Endothelial cell of umbilical vein (primary cell): ENCODE data around the gene EEF1G. TPM values are rescaled to one million over a fixed set of nuclear protein-coding genes. Genes with fewer than 3 reads are reported as not detected.

Experiments
- BruUV-seq: library from RNA; stranded (reverse); fragments of 400-500 nt; replicated peaks from 2 replicates; lab custom pipeline; 2021; lab: Mats Ljungman, UMichigan
- CTCF ChIA-PET: fragments of 300-600, 350-600 bp; sonication (Branson Sonifier 250); formaldehyde crosslinking; loops from one replicate; lab custom pipeline; 2021; ENCODE audit warnings: antibody characterized with exemption, inconsistent platforms; lab: Charles Lee
- POLR2A ChIA-PET: fragments of 300-600, 350-600 bp; sonication (Branson Sonifier 250); formaldehyde crosslinking; loops from one replicate; lab custom pipeline; 2021; ENCODE audit warnings: antibody characterized with exemption, inconsistent platforms; lab: Charles Lee
- DNase-seq: peaks from one replicate; pipeline ENCODE4 v3.0.0-alpha.2; 2011; ENCODE audit warnings: low read depth, low spot score
- FAIRE-seq: peaks from 2 replicates; lab custom pipeline; 2011; peaks lifted over from hg19 to GRCh38; lab: Jason Lieb, UNC
- H2AFZ ChIP-seq: 2 replicates; pipeline ENCODE4 v1.6.0; 2012; ENCODE audit warnings: low read depth, low read length, control low read depth, inconsistent platforms
- H3K27ac ChIP-seq: 2 replicates; pipeline ENCODE4 v1.5.1; 2011; ENCODE audit warnings: low read depth, mild to moderate bottlenecking, control low read depth, low read length, moderate library complexity; ENCODE audit not compliant: insufficient read depth
- H3K27me3 ChIP-seq, 2 experiments: 2 replicates each; pipeline versions ENCODE4 v1.6.0 to v1.6.1; 2011; ENCODE audit warnings: low read length in 2 of 2, mixed read lengths in 1 of 2; ENCODE audit not compliant: control insufficient read depth in 2 of 2, insufficient read depth in 2 of 2
- H3K36me3 ChIP-seq, 2 experiments: 2 replicates in 1 of 2; 3 replicates in 1 of 2; pipeline ENCODE4 v1.5.1; 2011; ENCODE audit warnings: low read length in 2 of 2, mild to moderate bottlenecking in 1 of 2, moderate library complexity in 1 of 2; ENCODE audit not compliant: control insufficient read depth in 2 of 2, insufficient read depth in 2 of 2; ENCODE audit errors: extremely low read depth in 1 of 2
- H3K4me1 ChIP-seq: 3 replicates; pipeline ENCODE4 v1.5.1; 2011; ENCODE audit warnings: mild to moderate bottlenecking, low read length; ENCODE audit not compliant: control insufficient read depth, insufficient read depth; ENCODE audit errors: extremely low read depth
- H3K4me2 ChIP-seq: 2 replicates; pipeline ENCODE4 v1.6.1; 2011; ENCODE audit warnings: low read length, control low read depth, mixed read lengths; ENCODE audit not compliant: insufficient read depth
- H3K4me3 ChIP-seq, 3 experiments: fragments of 200-600 bp in 1 of 3; sonication (generic), shearing (Covaris generic) in 1 of 3; replicated peaks in 1 of 3; 2 replicates each; pipeline ENCODE4 v1.5.1; 2011 to 2016; ENCODE audit warnings: control low read depth in 3 of 3, low read length in 3 of 3, mild to moderate bottlenecking in 2 of 3, inconsistent platforms in 1 of 3, low read depth in 1 of 3, moderate library complexity in 1 of 3; ENCODE audit not compliant: insufficient read depth in 1 of 3
- H3K79me2 ChIP-seq: 2 replicates; pipeline ENCODE4 v1.6.0; 2012; ENCODE audit warnings: low read length, inconsistent platforms; ENCODE audit not compliant: control insufficient read depth, insufficient read depth
- H3K9ac ChIP-seq: replicated peaks from 2 replicates; pipeline ENCODE3; 2011; ENCODE audit warnings: low read length, control low read depth; ENCODE audit not compliant: insufficient read depth; ENCODE audit errors: extremely low read depth
- H3K9me1 ChIP-seq: replicated peaks from 3 replicates; pipeline ENCODE4 v1.6.0; 2011; ENCODE audit warnings: mild to moderate bottlenecking, low read length; ENCODE audit not compliant: control insufficient read depth, insufficient read depth; ENCODE audit errors: extremely low read depth
- H3K9me3 ChIP-seq: replicated peaks from 2 replicates; pipeline ENCODE4 v1.5.1; 2012; ENCODE audit warnings: low read length, inconsistent platforms; ENCODE audit not compliant: control insufficient read depth, insufficient read depth
- H4K20me1 ChIP-seq: replicated peaks from 2 replicates; pipeline ENCODE3; 2011; ENCODE audit warnings: mild to moderate bottlenecking, low read length; ENCODE audit not compliant: control insufficient read depth, insufficient read depth; ENCODE audit errors: extremely low read depth
- CTCF ChIP-seq, 2 donors: IDR thresholded peaks; 1 replicate in 1 of 2; 2 replicates in 1 of 2; pipeline ENCODE4 v1.5.1; 2011; ENCODE audit warnings: low read length in 2 of 2, mild to moderate bottlenecking in 2 of 2, moderate library complexity in 2 of 2, control low read depth in 1 of 2, inconsistent platforms in 1 of 2, low read depth in 1 of 2; ENCODE audit not compliant: insufficient read depth in 1 of 2; ENCODE audit errors: extremely low read depth in 1 of 2
- EZH2 ChIP-seq: IDR thresholded peaks from 2 replicates; pipeline ENCODE4 v1.6.1; 2012; ENCODE audit warnings: borderline replicate concordance, low read depth, mild to moderate bottlenecking, moderate library complexity, low read length, inconsistent platforms; ENCODE audit not compliant: severe bottlenecking
- FOS ChIP-seq: IDR thresholded peaks from 2 replicates; pipeline ENCODE4 v1.6.1; 2011; ENCODE audit warnings: mild to moderate bottlenecking, low read length, moderate library complexity, borderline replicate concordance; ENCODE audit not compliant: insufficient read depth
- GATA2 ChIP-seq: IDR thresholded peaks from 2 replicates; pipeline ENCODE4 v1.7.0; 2011; ENCODE audit warnings: low read depth, mild to moderate bottlenecking, moderate library complexity, mixed read lengths, low read length; ENCODE audit not compliant: insufficient read length, insufficient read depth
- JUN ChIP-seq: IDR thresholded peaks from 2 replicates; pipeline ENCODE4 v1.6.1; 2011; ENCODE audit warnings: borderline replicate concordance, low read depth; ENCODE audit not compliant: insufficient read length, insufficient read depth
- MAX ChIP-seq: IDR thresholded peaks from 2 replicates; pipeline ENCODE4 v1.6.1; 2011; ENCODE audit not compliant: insufficient read depth, insufficient read length
- MYC ChIP-seq: IDR thresholded peaks from one replicate; pipeline ENCODE4 v1.6.1; 2011; ENCODE audit warnings: mild to moderate bottlenecking, low read depth, low read length
- POLR2A ChIP-seq: IDR thresholded peaks from 2 replicates; pipeline ENCODE4 v1.6.1; 2012; ENCODE audit warnings: low read depth, mild to moderate bottlenecking, control low read depth, low read length
- POLR2AphosphoS5 ChIP-seq: IDR thresholded peaks from 2 replicates; pipeline ENCODE4 v1.6.1; 2012; ENCODE audit warnings: low read depth, mild to moderate bottlenecking, control low read depth, low read length, moderate library complexity; ENCODE audit not compliant: insufficient read depth
- dilution Hi-C: fragments of 300-500 bp; cut with MboI; formaldehyde crosslinking; loops from one replicate; pipeline ENCODE4 v1.15.0; 2019; ENCODE audit warnings: low sequenced_read_pairs; ENCODE audit not compliant: extremely low pct_ligation_motif_present
- intact Hi-C: fragments of 100-400 bp; cut with micrococcal nuclease; formaldehyde crosslinking; loops from one replicate; pipeline ENCODE4 v1.10.0; 2022
- polyA plus RNA-seq, 4 experiments: library from polyadenylated mRNA; depleted of rRNA in 3 of 4; stranded (reverse) in 3 of 4; unstranded in 1 of 4; fragments of >200 nt; gene quantifications; 2 replicates each; pipeline versions ENCODE4 v1.2.1 to v1.2.3, GENCODE V29; 2011 to 2012; ENCODE audit warnings: missing spikeins in 1 of 4
- total RNA-seq: library from RNA; stranded (reverse); gene quantifications from 2 replicates; pipeline ENCODE4 v1.2.3, GENCODE V29; 2021

Gene EEF1G
- total and polyA plus RNA-seq, 2 donors (not counting 3 experiments of a cell fraction or from before 2014, with no cell fraction given) = 1,341 to 2,133 TPM

GRCh38 chr11:62558669-62559068 is 15.0 kb downstream of the EEF1G start:
- BruUV-seq = no TSS peak
- CTCF ChIA-PET = interaction anchor here (1.6 to 15.7 kb wide), 4 partner anchors 15 to 164 kb away, joined by 3 to 376 read pairs (median 130); partner anchors contain the start of gene AHNAK
- Histone ChIP-seq H3K4me2 (no peak overlapping the region), H3K27me3 (no peaks in the 10 kb centered on the region), H2AFZ (no peak overlapping the region), H3K9ac (no peak overlapping the region), H3K9me3 (no peaks in the 10 kb centered on the region), H3K9me1 (no peaks in the 10 kb centered on the region), H3K36me3 (peaks cover 16 to 18% of the 10 kb centered on the region in 2 experiments), H4K20me1 (peaks cover 2% of the 10 kb centered on the region), H3K27ac (no peak overlapping the region), H3K4me3 (no peak overlapping the region), H3K4me1 (peaks cover 52% of the 10 kb centered on the region), H3K79me2 (peaks cover 22% of the 10 kb centered on the region)
- no peak for TF ChIP-seq FOS
- TF ChIP-seq POLR2A = no peak
- no peak for TF ChIP-seq POLR2AphosphoS5
- no peak for TF ChIP-seq EZH2
- TF ChIP-seq JUN = no peak
- TF ChIP-seq MYC = no peak
- no peak for TF ChIP-seq MAX
- TF ChIP-seq GATA2 = no peak
- no peak for TF ChIP-seq CTCF (IDR thresholded peaks at IDR 0.05; ENCODE audit: extremely low read depth in 1 of 2, insufficient read depth in 1 of 2, low read depth in 1 of 2, low read length in 2 of 2)
- dilution Hi-C loops (no loop called here), intact Hi-C loops (no loop called here)
- DNase-seq (no peak), FAIRE-seq (no peak)
- POLR2A ChIA-PET = interaction anchor here (3.8 kb wide), 1 partner anchor 15 kb away, joined by 13 read pairs; the partner anchor contains the start of gene EEF1G
